Measurements from ENCODE around the gene TYK2.

TYK2 gene

GRCh38 chr19:10380313-10381102 is at the start of gene TYK2:
Gene TYK2 (minus strand): TSS chr19:10380572. CDS start chr19:10378406, 2,166 bp downstream.
- Histone ChIP-seq H3K4me1 (ENCODE audit: control insufficient read depth, insufficient read depth, low read length) (peaks cover 10% of the 10 kb centered on the region), H3K9me3 (ENCODE audit: control insufficient read depth, low read length) (no peaks in the 10 kb centered on the region), H3K9ac (ENCODE audit: low read length) (peak within 1 kb of the TSS; percentile 97), H3K4me3 (ENCODE audit: low read length) (peak within 1 kb of the TSS; percentile 95), H3K36me3 (ENCODE audit: control insufficient read depth, insufficient read depth, low read length) (no peaks in the 10 kb centered on the region), H3K27me3 (ENCODE audit: control insufficient read depth, insufficient read depth, low read length) (no peaks in the 10 kb centered on the region)

GRCh38 chr19:10428996-10429381 is 48.6 kb upstream of the TYK2 start:
- no peaks in the 10 kb centered on the region for H3K36me3 ChIP-seq (ENCODE audit: control insufficient read depth, insufficient read depth, low read length)
- H3K9ac ChIP-seq (ENCODE audit: low read length) = no peak overlapping the region
- peaks cover 32% of the 10 kb centered on the region for H3K4me1 ChIP-seq (ENCODE audit: control insufficient read depth, insufficient read depth, low read length)
- H3K4me3 ChIP-seq (ENCODE audit: low read length) = no peak overlapping the region
- H3K27me3 ChIP-seq (ENCODE audit: control insufficient read depth, insufficient read depth, low read length) = peaks cover 23% of the 10 kb centered on the region
- H3K9me3 ChIP-seq (ENCODE audit: control insufficient read depth, low read length) = no peaks in the 10 kb centered on the region

- no peaks in the 10 kb centered on the region for H3K36me3 ChIP-seq (ENCODE audit: control insufficient read depth, insufficient read depth, low read length)
- H3K4me1 ChIP-seq (ENCODE audit: control insufficient read depth, insufficient read depth, low read length) = peaks cover 27% of the 10 kb centered on the region
- H3K9me3 ChIP-seq (ENCODE audit: control insufficient read depth, low read length) = no peaks in the 10 kb centered on the region
- no peak overlapping the region for H3K9ac ChIP-seq (ENCODE audit: low read length)
- no peak overlapping the region for H3K4me3 ChIP-seq (ENCODE audit: low read length)
- peaks cover 41% of the 10 kb centered on the region for H3K27me3 ChIP-seq (ENCODE audit: control insufficient read depth, insufficient read depth, low read length)
These were observed 46.8 kb upstream of the TYK2 start for GRCh38 chr19:10427169-10427568.

- H3K4me1 ChIP-seq (ENCODE audit: control insufficient read depth, insufficient read depth, low read length) = peaks cover 26% of the 10 kb centered on the region
- no peaks in the 10 kb centered on the region for H3K36me3 ChIP-seq (ENCODE audit: control insufficient read depth, insufficient read depth, low read length)
- peaks cover 63% of the 10 kb centered on the region for H3K27me3 ChIP-seq (ENCODE audit: control insufficient read depth, insufficient read depth, low read length)
- no peaks in the 10 kb centered on the region for H3K9me3 ChIP-seq (ENCODE audit: control insufficient read depth, low read length)
- H3K4me3 ChIP-seq (ENCODE audit: low read length) = no peak overlapping the region
- no peak overlapping the region for H3K9ac ChIP-seq (ENCODE audit: low read length)
These were observed 43.8 kb upstream of the TYK2 start for GRCh38 chr19:10424011-10424637.

GRCh38 chr19:10422846-10423245 is 42.5 kb upstream of the TYK2 start:
- peaks cover 26% of the 10 kb centered on the region for H3K4me1 ChIP-seq (ENCODE audit: control insufficient read depth, insufficient read depth, low read length)

GRCh38 chr19:10422046-10422461 is 41.7 kb upstream of the TYK2 start:
- Histone ChIP-seq H3K36me3 (ENCODE audit: control insufficient read depth, insufficient read depth, low read length) (no peaks in the 10 kb centered on the region), H3K9me3 (ENCODE audit: control insufficient read depth, low read length) (no peaks in the 10 kb centered on the region), H3K9ac (ENCODE audit: low read length) (no peak overlapping the region), H3K4me3 (ENCODE audit: low read length) (no peak overlapping the region), H3K27me3 (ENCODE audit: control insufficient read depth, insufficient read depth, low read length) (peaks cover 84% of the 10 kb centered on the region), H3K4me1 (ENCODE audit: control insufficient read depth, insufficient read depth, low read length) (peaks cover 26% of the 10 kb centered on the region)

More at GRCh38 chr19:10422846-10423245, 42.5 kb upstream of the TYK2 start:
- no peak overlapping the region for H3K9ac ChIP-seq (ENCODE audit: low read length)
- no peaks in the 10 kb centered on the region for H3K36me3 ChIP-seq (ENCODE audit: control insufficient read depth, insufficient read depth, low read length)
- peaks cover 76% of the 10 kb centered on the region for H3K27me3 ChIP-seq (ENCODE audit: control insufficient read depth, insufficient read depth, low read length)
- no peak overlapping the region for H3K4me3 ChIP-seq (ENCODE audit: low read length)
- no peaks in the 10 kb centered on the region for H3K9me3 ChIP-seq (ENCODE audit: control insufficient read depth, low read length)

- Histone ChIP-seq H3K9me3 (ENCODE audit: control insufficient read depth, low read length) (no peaks in the 10 kb centered on the region), H3K4me1 (ENCODE audit: control insufficient read depth, insufficient read depth, low read length) (peaks cover 26% of the 10 kb centered on the region), H3K9ac (ENCODE audit: low read length) (no peak overlapping the region), H3K27me3 (ENCODE audit: control insufficient read depth, insufficient read depth, low read length) (peaks cover 90% of the 10 kb centered on the region), H3K4me3 (ENCODE audit: low read length) (no peak overlapping the region), H3K36me3 (ENCODE audit: control insufficient read depth, insufficient read depth, low read length) (no peaks in the 10 kb centered on the region)
These were observed 41.1 kb upstream of the TYK2 start for GRCh38 chr19:10421240-10422045.

GRCh38 chr19:10420444-10421239 is 40.3 kb upstream of the TYK2 start, which contains the start of gene PDE4A:
Gene PDE4A (plus strand): TSS chr19:10420538. CDS start chr19:10420765, 227 bp downstream.
- H3K4me3 ChIP-seq (ENCODE audit: low read length) = no peak within 1 kb of the TSS
- H3K27me3 ChIP-seq (ENCODE audit: control insufficient read depth, insufficient read depth, low read length) = peaks cover 94% of the 10 kb centered on the region
- H3K9me3 ChIP-seq (ENCODE audit: control insufficient read depth, low read length) = no peaks in the 10 kb centered on the region
- H3K9ac ChIP-seq (ENCODE audit: low read length) = no peak within 1 kb of the TSS
- H3K4me1 ChIP-seq (ENCODE audit: control insufficient read depth, insufficient read depth, low read length) = peaks cover 26% of the 10 kb centered on the region
- no peaks in the 10 kb centered on the region for H3K36me3 ChIP-seq (ENCODE audit: control insufficient read depth, insufficient read depth, low read length)

- Histone ChIP-seq H3K9ac (ENCODE audit: low read length) (no peak overlapping the region), H3K36me3 (ENCODE audit: control insufficient read depth, insufficient read depth, low read length) (no peaks in the 10 kb centered on the region), H3K4me1 (ENCODE audit: control insufficient read depth, insufficient read depth, low read length) (peaks cover 19% of the 10 kb centered on the region), H3K4me3 (ENCODE audit: low read length) (no peak overlapping the region), H3K9me3 (ENCODE audit: control insufficient read depth, low read length) (no peaks in the 10 kb centered on the region), H3K27me3 (ENCODE audit: control insufficient read depth, insufficient read depth, low read length) (peaks cover 89% of the 10 kb centered on the region)
These were observed 39.5 kb upstream of the TYK2 start for GRCh38 chr19:10419646-10420443.

- Histone ChIP-seq H3K4me1 (ENCODE audit: control insufficient read depth, insufficient read depth, low read length) (peaks cover 12% of the 10 kb centered on the region), H3K9ac (ENCODE audit: low read length) (no peak overlapping the region), H3K4me3 (ENCODE audit: low read length) (no peak overlapping the region), H3K9me3 (ENCODE audit: control insufficient read depth, low read length) (no peaks in the 10 kb centered on the region), H3K27me3 (ENCODE audit: control insufficient read depth, insufficient read depth, low read length) (peaks cover 84% of the 10 kb centered on the region), H3K36me3 (ENCODE audit: control insufficient read depth, insufficient read depth, low read length) (no peaks in the 10 kb centered on the region)
These were observed 38.9 kb upstream of the TYK2 start for GRCh38 chr19:10419200-10419645.

All from mucosa of stomach (tissue), 1 donor.